ENCODE results near the gene EQTN.

Gene EQTN

DNA sequence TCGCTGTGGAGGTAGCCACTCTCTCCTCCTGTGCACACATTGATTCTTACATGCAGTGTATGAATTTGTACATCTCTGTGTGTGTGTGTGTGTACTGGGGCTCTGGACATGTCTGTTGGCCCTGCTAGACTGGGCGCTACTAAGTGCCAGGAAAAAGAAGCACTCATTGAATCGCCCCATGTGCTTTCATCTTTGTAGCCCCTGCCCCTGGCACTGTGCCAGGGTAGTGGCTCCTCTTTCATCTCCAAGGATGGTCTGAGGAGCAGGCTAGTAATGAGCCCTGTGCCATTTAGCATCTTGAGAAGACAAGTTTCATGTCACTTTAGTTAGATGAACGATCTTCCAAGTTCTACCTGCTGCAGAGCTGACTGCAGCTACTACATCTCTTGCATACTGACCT lies 34.4 kb upstream of the EQTN start:
- H3K4me1 Mint-ChIP-seq, result peaks cover 11% of the 10 kb centered on the region
- CTCF ChIA-PET, result interaction anchor here (2.8 to 3.1 kb wide), 3 partner anchors 200 to 216 kb away, joined by 12 to 57 read pairs (median 51); partner anchors contain the start of gene MOB3B
- no peak for DNase-seq
- H3K4me3 Mint-ChIP-seq, result no peak overlapping the region
- H3K36me3 Mint-ChIP-seq, result no peaks in the 10 kb centered on the region
- H3K9me3 Mint-ChIP-seq, result no peaks in the 10 kb centered on the region
- H3K27ac Mint-ChIP-seq, result no peak overlapping the region
- peaks cover 19% of the 10 kb centered on the region for H3K27me3 Mint-ChIP-seq

GRCh38 chr9:27329291-27329690 lies 32.3 kb upstream of the EQTN start:
- no peak overlapping the region for H3K27ac Mint-ChIP-seq
- peaks cover 18% of the 10 kb centered on the region for H3K27me3 Mint-ChIP-seq
- no peak for DNase-seq
- H3K36me3 Mint-ChIP-seq, result no peaks in the 10 kb centered on the region
- CTCF ChIA-PET, result interaction anchor here (1.1 kb wide), 1 partner anchor 218 kb away, joined by 3 read pairs; no protein-coding TSS in a partner anchor
- no peaks in the 10 kb centered on the region for H3K9me3 Mint-ChIP-seq
- no peak overlapping the region for H3K4me3 Mint-ChIP-seq
- peaks cover 6% of the 10 kb centered on the region for H3K4me1 Mint-ChIP-seq

DNA sequence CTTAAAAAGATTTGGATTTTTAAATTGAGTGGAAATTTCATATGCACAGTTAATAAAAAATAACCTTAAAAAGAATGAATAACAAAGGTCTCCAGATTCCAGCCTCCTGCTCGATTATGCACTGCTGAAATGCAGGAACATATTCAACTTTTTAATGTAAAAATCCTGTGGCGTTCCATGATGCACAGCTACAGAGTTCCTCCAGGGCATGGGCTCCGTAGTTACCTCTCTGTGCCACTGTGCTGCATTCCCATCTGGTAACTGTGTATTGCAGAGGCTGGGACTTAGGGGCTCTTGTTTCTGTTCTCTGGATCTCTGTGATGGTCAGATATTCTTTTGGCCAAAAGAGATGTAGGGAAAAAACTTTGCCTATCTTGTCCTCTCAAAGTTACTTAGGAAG lies 31.5 kb upstream of the EQTN start:
- Mint-ChIP-seq H3K4me1 (peaks cover 2% of the 10 kb centered on the region), H3K27me3 (peaks cover 15% of the 10 kb centered on the region), H3K36me3 (no peaks in the 10 kb centered on the region), H3K9me3 (no peaks in the 10 kb centered on the region), H3K4me3 (no peak overlapping the region), H3K27ac (no peak overlapping the region)
- CTCF ChIA-PET, result interaction anchor here (0.8 to 0.9 kb wide), 2 partner anchors 201 to 316 kb away, joined by 3 to 4 read pairs; partner anchors contain the start of gene MOB3B
- DNase-seq, result no peak

DNA sequence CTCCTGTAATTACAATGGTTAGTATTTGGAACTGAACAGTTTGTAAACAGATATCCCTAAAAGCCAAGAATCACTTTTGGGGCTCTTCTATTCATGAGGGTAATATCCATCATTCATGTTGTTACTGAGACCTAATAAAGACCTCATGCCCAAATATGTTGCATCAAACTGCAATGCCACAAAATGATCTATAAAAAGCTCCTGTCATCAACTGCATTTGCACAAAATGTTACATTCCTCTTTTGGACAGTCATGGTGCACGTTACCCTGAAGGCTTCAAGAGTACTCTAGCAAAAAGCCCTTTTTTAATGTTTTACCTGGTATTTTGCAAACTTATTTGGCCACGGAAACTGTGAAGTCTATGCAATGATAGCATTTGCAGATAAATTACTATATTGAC lies 14.2 kb upstream of the EQTN start:
- no peaks in the 10 kb centered on the region for H3K36me3 Mint-ChIP-seq
- no peak overlapping the region for H3K4me3 Mint-ChIP-seq
- H3K4me1 Mint-ChIP-seq, result no peaks in the 10 kb centered on the region
- peaks cover 12% of the 10 kb centered on the region for H3K27me3 Mint-ChIP-seq
- CTCF ChIA-PET, result no interaction called here
- no peaks in the 10 kb centered on the region for H3K9me3 Mint-ChIP-seq
- no peak overlapping the region for H3K27ac Mint-ChIP-seq
- no peak for DNase-seq

- CTCF ChIA-PET, result no interaction called here
- Mint-ChIP-seq H3K9me3 (no peaks in the 10 kb centered on the region), H3K4me1 (no peaks in the 10 kb centered on the region), H3K4me3 (no peak overlapping the region), H3K27me3 (peaks cover 12% of the 10 kb centered on the region), H3K36me3 (no peaks in the 10 kb centered on the region), H3K27ac (no peak overlapping the region)
- DNase-seq, result no peak
Observed at GRCh38 chr9:27310582-27310981, 13.6 kb upstream of the EQTN start.

GRCh38 chr9:27308691-27309390 lies 11.9 kb upstream of the EQTN start:
- DNase-seq, result no peak
- Mint-ChIP-seq H3K9me3 (no peaks in the 10 kb centered on the region), H3K27me3 (peaks cover 11% of the 10 kb centered on the region), H3K4me3 (no peak overlapping the region), H3K36me3 (no peaks in the 10 kb centered on the region), H3K27ac (no peak overlapping the region), H3K4me1 (no peaks in the 10 kb centered on the region)
- CTCF ChIA-PET, result no interaction called here

- H3K36me3 Mint-ChIP-seq, result no peaks in the 10 kb centered on the region
- CTCF ChIA-PET, result no interaction called here
- H3K27ac Mint-ChIP-seq, result no peak overlapping the region
- H3K9me3 Mint-ChIP-seq, result no peaks in the 10 kb centered on the region
- H3K4me3 Mint-ChIP-seq, result no peak overlapping the region
- DNase-seq, result no peak
- no peaks in the 10 kb centered on the region for H3K4me1 Mint-ChIP-seq
- H3K27me3 Mint-ChIP-seq, result peaks cover 11% of the 10 kb centered on the region
Observed at GRCh38 chr9:27304521-27304920, 7.6 kb upstream of the EQTN start.

- Mint-ChIP-seq H3K9me3 (no peaks in the 10 kb centered on the region), H3K27me3 (peaks cover 11% of the 10 kb centered on the region), H3K27ac (no peak overlapping the region), H3K4me1 (no peaks in the 10 kb centered on the region), H3K36me3 (no peaks in the 10 kb centered on the region), H3K4me3 (no peak overlapping the region)
- CTCF ChIA-PET, result no interaction called here
- DNase-seq, result no peak
Observed at GRCh38 chr9:27303219-27303618, 6.3 kb upstream of the EQTN start.

GRCh38 chr9:27293996-27294395 lies 3.0 kb downstream of the EQTN start:
- H3K4me1 Mint-ChIP-seq, result no peaks in the 10 kb centered on the region
- CTCF ChIA-PET, result interaction anchor here (0.5 kb wide), 1 partner anchor 23 kb away, joined by 3 read pairs; no protein-coding TSS in a partner anchor
- no peaks in the 10 kb centered on the region for H3K9me3 Mint-ChIP-seq
- H3K4me3 Mint-ChIP-seq, result no peak overlapping the region
- DNase-seq, result no peak
- H3K27ac Mint-ChIP-seq, result no peak overlapping the region
- H3K27me3 Mint-ChIP-seq, result no peaks in the 10 kb centered on the region
- no peaks in the 10 kb centered on the region for H3K36me3 Mint-ChIP-seq

DNA sequence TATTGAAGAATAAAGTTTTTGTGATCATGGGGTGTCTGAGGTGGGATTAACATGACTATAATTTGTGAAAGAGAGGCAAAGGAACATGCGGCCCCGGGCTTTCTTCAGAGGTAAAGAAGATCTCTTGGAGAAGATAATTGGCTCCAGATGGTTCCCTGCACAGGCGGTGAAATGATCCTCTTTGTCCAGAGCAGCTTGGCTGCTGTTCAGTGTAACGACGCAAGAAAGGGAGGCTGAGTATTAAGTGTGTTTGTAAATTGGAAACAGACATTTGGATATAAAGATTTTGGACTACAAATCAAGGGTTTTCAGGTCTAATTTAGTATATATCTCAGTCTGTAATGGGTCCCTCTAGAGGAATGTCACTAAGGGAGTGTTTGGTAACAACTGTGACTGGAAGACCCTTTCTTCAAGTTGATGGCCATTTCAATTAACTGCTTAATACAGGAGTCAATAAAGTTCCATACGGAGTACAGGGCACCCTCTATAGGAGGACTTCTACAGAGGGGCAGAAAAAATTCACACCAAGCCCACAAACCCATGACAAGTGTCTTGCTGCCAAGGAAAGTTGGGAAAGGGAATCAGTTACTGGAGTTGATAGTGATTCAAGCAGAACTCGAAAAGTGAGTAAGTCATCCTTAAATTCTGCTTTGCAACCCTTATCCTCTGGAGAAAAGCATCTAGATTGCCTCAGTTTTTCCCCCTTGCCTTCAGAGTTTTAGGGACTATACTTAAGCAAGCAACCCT lies 4.1 kb downstream of the EQTN start:
- no peaks in the 10 kb centered on the region for H3K9me3 Mint-ChIP-seq
- no peaks in the 10 kb centered on the region for H3K36me3 Mint-ChIP-seq
- H3K27me3 Mint-ChIP-seq, result peaks cover under 1% of the 10 kb centered on the region
- no peak overlapping the region for H3K27ac Mint-ChIP-seq
- no peaks in the 10 kb centered on the region for H3K4me1 Mint-ChIP-seq
- DNase-seq, result no peak
- no peak overlapping the region for H3K4me3 Mint-ChIP-seq
- CTCF ChIA-PET, result no interaction called here

- no peak for DNase-seq
- H3K27ac Mint-ChIP-seq, result no peak overlapping the region
- CTCF ChIA-PET, result interaction anchor here (0.9 kb wide), 1 partner anchor 11 kb away, joined by 4 read pairs; no protein-coding TSS in a partner anchor
- peaks cover 3% of the 10 kb centered on the region for H3K27me3 Mint-ChIP-seq
- H3K4me1 Mint-ChIP-seq, result no peaks in the 10 kb centered on the region
- H3K9me3 Mint-ChIP-seq, result no peaks in the 10 kb centered on the region
- no peak overlapping the region for H3K4me3 Mint-ChIP-seq
- H3K36me3 Mint-ChIP-seq, result no peaks in the 10 kb centered on the region
Observed at GRCh38 chr9:27291292-27291691, 5.7 kb downstream of the EQTN start.

DNA sequence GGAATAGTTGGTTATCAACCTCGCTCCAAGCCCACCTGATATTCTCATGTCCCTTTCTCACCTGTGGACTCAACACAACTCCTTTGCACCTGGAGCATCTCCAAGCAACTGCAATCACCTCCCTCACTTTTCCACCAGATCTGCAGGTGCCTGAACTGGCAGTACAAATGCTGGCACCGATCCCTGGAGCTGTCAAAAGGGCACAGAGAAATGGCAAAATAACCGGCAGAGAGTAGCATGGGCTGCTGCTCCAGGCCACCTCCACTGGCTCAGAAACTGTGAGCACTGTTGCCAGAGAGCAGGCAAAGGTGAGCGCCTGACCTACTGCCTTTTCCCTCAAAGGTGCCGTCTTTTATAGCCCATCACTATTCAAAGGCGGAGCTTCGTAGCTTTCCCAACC lies 14.7 kb downstream of the EQTN start:
- CTCF ChIA-PET, result no interaction called here
- no peak overlapping the region for H3K27ac Mint-ChIP-seq
- no peak overlapping the region for H3K4me3 Mint-ChIP-seq
- no peaks in the 10 kb centered on the region for H3K36me3 Mint-ChIP-seq
- peaks cover 14% of the 10 kb centered on the region for H3K27me3 Mint-ChIP-seq
- H3K9me3 Mint-ChIP-seq, result no peaks in the 10 kb centered on the region
- H3K4me1 Mint-ChIP-seq, result no peaks in the 10 kb centered on the region
- no peak for DNase-seq

DNA sequence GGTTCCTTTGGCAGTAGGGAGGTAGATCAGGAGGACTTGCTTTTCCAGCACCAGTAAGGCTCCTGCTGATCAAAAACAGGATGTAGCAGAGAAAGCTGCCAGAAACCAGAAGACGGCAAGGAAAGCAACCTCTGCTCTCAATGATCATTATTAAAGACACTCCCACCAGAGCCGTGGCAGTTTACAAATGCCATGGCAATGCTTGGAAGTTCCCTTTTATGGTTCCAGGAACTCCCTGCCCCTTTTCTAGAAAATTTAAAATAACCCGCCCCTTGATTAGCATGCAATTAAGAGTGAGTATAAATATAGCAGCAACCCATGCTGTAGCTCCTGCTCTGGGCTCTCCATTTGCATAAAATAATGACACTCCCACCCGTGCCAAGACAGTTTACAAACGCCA lies 16.1 kb downstream of the EQTN start:
- no peak for DNase-seq
- H3K4me3 Mint-ChIP-seq, result no peak overlapping the region
- H3K27me3 Mint-ChIP-seq, result peaks cover 14% of the 10 kb centered on the region
- CTCF ChIA-PET, result no interaction called here
- H3K4me1 Mint-ChIP-seq, result no peaks in the 10 kb centered on the region
- H3K9me3 Mint-ChIP-seq, result no peaks in the 10 kb centered on the region
- no peak overlapping the region for H3K27ac Mint-ChIP-seq
- H3K36me3 Mint-ChIP-seq, result no peaks in the 10 kb centered on the region

- Mint-ChIP-seq H3K36me3 (no peaks in the 10 kb centered on the region), H3K27ac (no peak overlapping the region), H3K4me3 (no peak overlapping the region), H3K9me3 (no peaks in the 10 kb centered on the region), H3K4me1 (no peaks in the 10 kb centered on the region), H3K27me3 (peaks cover 14% of the 10 kb centered on the region)
- no peak for DNase-seq
- CTCF ChIA-PET, result interaction anchor here (1.1 kb wide), 1 partner anchor 11 kb away, joined by 4 read pairs; no protein-coding TSS in a partner anchor
Observed at GRCh38 chr9:27280249-27280648, 16.7 kb downstream of the EQTN start.

- Mint-ChIP-seq H3K4me1 (no peaks in the 10 kb centered on the region), H3K36me3 (no peaks in the 10 kb centered on the region), H3K4me3 (no peak overlapping the region), H3K27me3 (peaks cover 14% of the 10 kb centered on the region), H3K27ac (no peak overlapping the region), H3K9me3 (no peaks in the 10 kb centered on the region)
- DNase-seq, result no peak
- CTCF ChIA-PET, result interaction anchor here (1.1 kb wide), 1 partner anchor 11 kb away, joined by 4 read pairs; no protein-coding TSS in a partner anchor
Observed at GRCh38 chr9:27279611-27280010, 17.3 kb downstream of the EQTN start.

Measured in activated naive CD4-positive, alpha-beta T cell treated with anti-CD3 and anti-CD28 coated beads, Interleukin-2, amount 10 ng/mL, durations not matched to agents 7 days and 5 days (primary cell).